Neuronal stem cell (in vitro differentiated cells): Measurements from ENCODE around the gene SLC16A12.

Experiments used
- DNase-seq: peaks from one replicate; pipeline ENCODE4 v3.0.0-alpha.2; 2013; ENCODE audit warnings: low spot score
- H2AFZ ChIP-seq: one replicate; pipeline ENCODE4 v1.6.1; 2013; ENCODE audit warnings: mild to moderate bottlenecking, low read length, inconsistent platforms
- H2AK5ac ChIP-seq: 2 replicates; pipeline ENCODE4 v1.6.1; 2013; ENCODE audit warnings: low read depth, mild to moderate bottlenecking, inconsistent platforms, low read length, moderate library complexity, mixed read lengths
- H2BK120ac ChIP-seq: 2 replicates; pipeline ENCODE4 v1.6.1; 2013; ENCODE audit warnings: low read depth, mild to moderate bottlenecking, inconsistent platforms, low read length, moderate library complexity, mixed read lengths
- H2BK12ac ChIP-seq: one replicate; pipeline ENCODE4 v1.6.1; 2013; ENCODE audit warnings: low read length, inconsistent platforms
- H2BK15ac ChIP-seq: 2 replicates; pipeline ENCODE4 v1.6.1; 2013; ENCODE audit warnings: mild to moderate bottlenecking, low read length, inconsistent platforms, mixed read lengths
- H2BK5ac ChIP-seq: one replicate; pipeline ENCODE4 v1.6.1; 2013; ENCODE audit warnings: inconsistent platforms, mild to moderate bottlenecking, low read length, moderate library complexity
- H3K14ac ChIP-seq: one replicate; pipeline ENCODE4 v1.6.1; 2013; ENCODE audit warnings: low read length, inconsistent platforms
- H3K18ac ChIP-seq: 2 replicates; pipeline ENCODE4 v1.6.1; 2013; ENCODE audit warnings: low read length, inconsistent platforms
- H3K23ac ChIP-seq: 2 replicates; pipeline ENCODE4 v1.6.1; 2013; ENCODE audit warnings: low read depth, mild to moderate bottlenecking, mixed read lengths, low read length, inconsistent platforms; ENCODE audit not compliant: poor library complexity
- H3K27ac ChIP-seq: replicated peaks from 3 replicates; pipeline ENCODE4 v1.5.1; 2013; ENCODE audit warnings: low read length, inconsistent platforms
- H3K27me3 ChIP-seq, 3 experiments: 2 replicates each; pipeline ENCODE4 v1.6.1; 2013; ENCODE audit warnings: low read length in 3 of 3, mild to moderate bottlenecking in 2 of 3, inconsistent platforms in 1 of 3, low read depth in 1 of 3, mixed read lengths in 1 of 3, moderate library complexity in 1 of 3; ENCODE audit not compliant: control insufficient read depth in 3 of 3, insufficient read depth in 3 of 3
- H3K36me3 ChIP-seq, 2 donors: replicated peaks in 1 of 2; 2 replicates each; pipeline ENCODE4 v1.6.1; 2013; ENCODE audit warnings: low read length in 2 of 2; ENCODE audit not compliant: control insufficient read depth in 2 of 2, insufficient read depth in 2 of 2
- H3K4ac ChIP-seq: 2 replicates; pipeline ENCODE4 v1.6.1; 2013; ENCODE audit warnings: inconsistent platforms, mild to moderate bottlenecking, low read length, moderate library complexity
- H3K4me1 ChIP-seq, 2 donors: 1 replicate in 1 of 2; 2 replicates in 1 of 2; pipeline ENCODE4 v1.6.1; 2013; ENCODE audit warnings: low read length in 2 of 2, low read depth in 1 of 2; ENCODE audit not compliant: control insufficient read depth in 2 of 2, insufficient read depth in 1 of 2
- H3K4me2 ChIP-seq: one replicate; pipeline ENCODE4 v1.6.1; 2013; ENCODE audit warnings: mild to moderate bottlenecking, low read length, inconsistent platforms; ENCODE audit not compliant: insufficient read depth, poor library complexity, severe bottlenecking
- H3K4me3 ChIP-seq, 2 donors: 2 replicates each; pipeline ENCODE4 v1.5.1; 2013; ENCODE audit warnings: low read length in 2 of 2, mild to moderate bottlenecking in 2 of 2, inconsistent platforms in 1 of 2, moderate library complexity in 1 of 2
- H3K79me1 ChIP-seq: one replicate; pipeline ENCODE4 v1.6.1; 2013; ENCODE audit warnings: low read depth, mild to moderate bottlenecking, inconsistent platforms, low read length, moderate library complexity
- H3K9ac ChIP-seq: one replicate; pipeline ENCODE4 v1.6.1; 2013; ENCODE audit warnings: mild to moderate bottlenecking, low read depth, low read length, inconsistent platforms; ENCODE audit not compliant: poor library complexity
- H3K9me3 ChIP-seq, 2 donors: replicated peaks in 1 of 2; 2 replicates each; pipeline versions ENCODE3 to v1.6.1; 2013; ENCODE audit warnings: low read length in 2 of 2, mild to moderate bottlenecking in 2 of 2, inconsistent platforms in 1 of 2, low read depth in 1 of 2, mixed read lengths in 1 of 2, moderate library complexity in 1 of 2; ENCODE audit not compliant: control insufficient read depth in 2 of 2, insufficient read depth in 1 of 2
- H4K8ac ChIP-seq: one replicate; pipeline ENCODE4 v1.6.1; 2013; ENCODE audit warnings: low read depth, mild to moderate bottlenecking, inconsistent platforms, low read length, moderate library complexity
- H4K91ac ChIP-seq: one replicate; pipeline ENCODE4 v1.6.1; 2013; ENCODE audit warnings: low read length, low read depth, mild to moderate bottlenecking, inconsistent platforms; ENCODE audit not compliant: poor library complexity
- WGBS, 2 donors: extraction: QIAGEN DNeasy Blood & Tissue Kit; methylation state at CpG; one replicate each; pipeline ENCODE4 v1.1.7; 2013; ENCODE audit warnings: missing lambda C conversion rate in 2 of 2, mixed read lengths in 1 of 2; ENCODE audit not compliant: insufficient read length in 2 of 2, insufficient replicate concordance in 1 of 2; ENCODE audit errors: extremely low coverage in 2 of 2; 5-methylcytosine and 5-hydroxymethylcytosine counted together

Gene SLC16A12

GRCh38 chr10:89403043-89403442 is 132.4 kb downstream of the SLC16A12 start:
- H3K18ac ChIP-seq, result no peak overlapping the region
- no peak overlapping the region for H3K9ac ChIP-seq
- H3K27me3 ChIP-seq, result no peaks in the 10 kb centered on the region
- no peak overlapping the region for H4K91ac ChIP-seq
- no peak overlapping the region for H3K27ac ChIP-seq
- H3K36me3 ChIP-seq, result peaks cover 3 to 4% of the 10 kb centered on the region in 2 donors
- H2BK12ac ChIP-seq, result no peak overlapping the region
- H3K4me3 ChIP-seq, result no peak overlapping the region
- H3K9me3 ChIP-seq, result peaks cover 3 to 5% of the 10 kb centered on the region in 2 donors
- no peak overlapping the region for H4K8ac ChIP-seq
- no peak for DNase-seq
- H3K4ac ChIP-seq, result no peak overlapping the region
- H2BK5ac ChIP-seq, result no peak overlapping the region
- no peak overlapping the region for H3K14ac ChIP-seq
- no peak overlapping the region for H2AFZ ChIP-seq
- H3K4me2 ChIP-seq, result no peak overlapping the region
- no peaks in the 10 kb centered on the region for H3K4me1 ChIP-seq
- no CpG with 5 or more reads among the region's 2 CpGs for WGBS, 2 donors
- no peak overlapping the region for H2BK120ac ChIP-seq
- H3K79me1 ChIP-seq, result no peaks in the 10 kb centered on the region
- no peak overlapping the region for H2BK15ac ChIP-seq
- H3K23ac ChIP-seq, result no peak overlapping the region
- no peak overlapping the region for H2AK5ac ChIP-seq

- Histone ChIP-seq H2BK15ac (no peak overlapping the region), H3K18ac (no peak overlapping the region), H4K91ac (no peak overlapping the region), H4K8ac (no peak overlapping the region), H3K4me1 (no peaks in the 10 kb centered on the region), H2BK5ac (no peak overlapping the region), H2BK120ac (no peak overlapping the region), H3K79me1 (no peaks in the 10 kb centered on the region), H3K27me3 (no peaks in the 10 kb centered on the region), H2BK12ac (no peak overlapping the region), H3K4me3 (no peak overlapping the region), H2AFZ (no peak overlapping the region), H3K9ac (no peak overlapping the region), H3K4ac (no peak overlapping the region), H3K27ac (no peak overlapping the region), H2AK5ac (no peak overlapping the region), H3K23ac (no peak overlapping the region), H3K4me2 (no peak overlapping the region), H3K9me3 (peaks cover 3 to 5% of the 10 kb centered on the region in 2 donors), H3K36me3 (peaks cover 3 to 4% of the 10 kb centered on the region in 2 donors), H3K14ac (no peak overlapping the region)
- no CpG with 5 or more reads among the region's 1 CpG for WGBS, 2 donors
- no peak for DNase-seq
Measured at GRCh38 chr10:89399956-89400355, 135.4 kb downstream of the SLC16A12 start.

GRCh38 chr10:89398003-89398749 is 137.2 kb downstream of the SLC16A12 start:
- no peaks in the 10 kb centered on the region for H3K27me3 ChIP-seq
- H2BK15ac ChIP-seq, result no peak overlapping the region
- no peak overlapping the region for H4K8ac ChIP-seq
- H3K18ac ChIP-seq, result no peak overlapping the region
- peaks cover 0 to under 1% of the 10 kb centered on the region in 2 donors for H3K4me1 ChIP-seq
- H3K36me3 ChIP-seq, result peaks cover 0 to 2% of the 10 kb centered on the region in 2 donors
- H3K14ac ChIP-seq, result no peak overlapping the region
- H2AFZ ChIP-seq, result no peak overlapping the region
- no CpG with 5 or more reads among the region's 5 CpGs for WGBS, 2 donors
- H2AK5ac ChIP-seq, result no peak overlapping the region
- DNase-seq, result no peak
- H3K4ac ChIP-seq, result no peak overlapping the region
- H3K27ac ChIP-seq, result no peak overlapping the region
- H3K4me3 ChIP-seq, result no peak overlapping the region
- H3K23ac ChIP-seq, result no peak overlapping the region
- H3K9me3 ChIP-seq, result peaks cover 0 to 5% of the 10 kb centered on the region in 2 donors
- H3K4me2 ChIP-seq, result no peak overlapping the region
- no peak overlapping the region for H3K9ac ChIP-seq
- H2BK5ac ChIP-seq, result no peak overlapping the region
- H4K91ac ChIP-seq, result no peak overlapping the region
- H2BK120ac ChIP-seq, result no peak overlapping the region
- H3K79me1 ChIP-seq, result no peaks in the 10 kb centered on the region
- H2BK12ac ChIP-seq, result no peak overlapping the region

- Histone ChIP-seq H2AK5ac (no peak overlapping the region), H2BK5ac (no peak overlapping the region), H3K4me1 (peaks cover 1 to 3% of the 10 kb centered on the region in 2 donors), H3K18ac (no peak overlapping the region), H3K9me3 (no peaks in the 10 kb centered on the region), H4K8ac (no peak overlapping the region), H4K91ac (no peak overlapping the region), H2BK120ac (no peak overlapping the region), H3K14ac (no peak overlapping the region), H2BK12ac (no peak overlapping the region), H2AFZ (no peak overlapping the region), H2BK15ac (no peak overlapping the region), H3K4ac (no peak overlapping the region), H3K36me3 (no peaks in the 10 kb centered on the region), H3K79me1 (no peaks in the 10 kb centered on the region), H3K27me3 (no peaks in the 10 kb centered on the region), H3K27ac (no peak overlapping the region), H3K9ac (no peak overlapping the region), H3K4me2 (no peak overlapping the region), H3K4me3 (no peak overlapping the region), H3K23ac (no peak overlapping the region)
- WGBS, 2 donors, result no CpG with 5 or more reads among the region's 2 CpGs
- no peak for DNase-seq
Measured at GRCh38 chr10:89395141-89395540, 140.3 kb downstream of the SLC16A12 start.
